Measurements from ENCODE around the gene ART1. TPM values are rescaled to one million over a fixed set of nuclear protein-coding genes. Genes with fewer than 3 reads are reported as not detected.

The ART1 gene
- total RNA-seq, 1 donor from 2014 or later, result 0.29 TPM

DNA sequence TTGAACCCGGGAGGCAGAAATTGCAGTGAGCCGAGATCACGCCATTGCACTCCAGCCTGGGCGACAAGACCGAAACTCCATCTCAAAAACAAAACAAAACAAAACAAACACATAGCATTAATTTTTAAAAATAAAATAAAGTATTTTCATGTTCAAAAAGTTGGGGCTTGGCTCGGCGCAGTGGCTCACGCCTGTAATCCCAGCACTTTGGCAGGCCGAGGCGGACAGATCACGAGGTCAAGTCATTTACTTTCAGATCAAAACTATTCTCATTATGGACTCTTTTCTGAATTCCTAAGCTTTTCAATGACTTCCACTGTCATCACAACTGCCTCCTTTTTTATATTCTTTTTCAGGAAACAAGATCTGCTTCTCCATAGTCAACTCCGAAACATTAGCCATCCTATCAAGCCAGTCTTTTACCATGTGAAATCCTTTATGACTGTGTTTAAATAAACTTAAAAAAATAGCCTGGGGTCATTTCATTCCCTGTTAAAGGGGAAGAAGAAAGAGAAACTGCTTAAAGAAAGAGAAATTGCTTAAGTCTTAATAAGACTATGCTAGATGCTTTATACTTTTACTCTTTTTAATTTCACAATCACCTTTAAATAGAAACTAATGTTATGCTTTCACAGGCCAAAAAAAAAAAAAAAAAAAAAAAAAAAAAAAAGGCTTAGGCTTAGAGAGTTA lies 39.3 kb downstream of the ART1 start:
- peaks cover 95% of the 10 kb centered on the region for H3K36me3 ChIP-seq
- H3K27me3 ChIP-seq, result no peaks in the 10 kb centered on the region
- intact Hi-C loops (cut with DNase I), result no loop called here
- no peak for ATAC-seq
- TF ChIP-seq, protein P1, sequence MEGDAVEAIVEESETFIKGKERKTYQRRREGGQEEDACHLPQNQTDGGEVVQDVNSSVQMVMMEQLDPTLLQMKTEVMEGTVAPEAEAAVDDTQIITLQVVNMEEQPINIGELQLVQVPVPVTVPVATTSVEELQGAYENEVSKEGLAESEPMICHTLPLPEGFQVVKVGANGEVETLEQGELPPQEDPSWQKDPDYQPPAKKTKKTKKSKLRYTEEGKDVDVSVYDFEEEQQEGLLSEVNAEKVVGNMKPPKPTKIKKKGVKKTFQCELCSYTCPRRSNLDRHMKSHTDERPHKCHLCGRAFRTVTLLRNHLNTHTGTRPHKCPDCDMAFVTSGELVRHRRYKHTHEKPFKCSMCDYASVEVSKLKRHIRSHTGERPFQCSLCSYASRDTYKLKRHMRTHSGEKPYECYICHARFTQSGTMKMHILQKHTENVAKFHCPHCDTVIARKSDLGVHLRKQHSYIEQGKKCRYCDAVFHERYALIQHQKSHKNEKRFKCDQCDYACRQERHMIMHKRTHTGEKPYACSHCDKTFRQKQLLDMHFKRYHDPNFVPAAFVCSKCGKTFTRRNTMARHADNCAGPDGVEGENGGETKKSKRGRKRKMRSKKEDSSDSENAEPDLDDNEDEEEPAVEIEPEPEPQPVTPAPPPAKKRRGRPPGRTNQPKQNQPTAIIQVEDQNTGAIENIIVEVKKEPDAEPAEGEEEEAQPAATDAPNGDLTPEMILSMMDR (IDR thresholded peaks at IDR 0.05), result no peak
- H3K27ac ChIP-seq, result no peak overlapping the region
- H3K4me3 ChIP-seq, result no peak overlapping the region
- DNase-seq, result no peak
- H3K4me1 ChIP-seq, result no peaks in the 10 kb centered on the region
- H3K9me3 ChIP-seq, result no peaks in the 10 kb centered on the region

DNA sequence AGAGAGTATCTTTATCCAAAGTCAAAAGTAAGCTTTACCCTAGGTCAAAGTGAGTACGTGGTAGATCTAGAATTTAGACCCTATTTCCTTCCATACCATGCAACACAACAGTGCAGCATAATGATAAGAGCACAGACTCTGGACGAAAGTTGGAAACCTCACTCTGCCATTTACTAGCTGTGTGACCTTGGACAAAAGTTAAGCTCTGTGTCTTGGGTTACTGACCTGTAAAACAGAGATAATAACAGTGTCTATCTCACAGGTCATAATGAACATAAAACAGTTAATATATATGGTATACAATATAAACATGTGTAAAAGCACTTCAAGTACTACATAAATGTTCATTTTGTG lies 39.9 kb downstream of the ART1 start:
- Histone ChIP-seq H3K9me3 (no peaks in the 10 kb centered on the region), H3K4me3 (no peak overlapping the region), H3K4me1 (no peaks in the 10 kb centered on the region), H3K27me3 (no peaks in the 10 kb centered on the region), H3K36me3 (peaks cover 94% of the 10 kb centered on the region), H3K27ac (no peak overlapping the region)
- ATAC-seq (no peak), DNase-seq (no peak)
- TF ChIP-seq, protein P1 (IDR thresholded peaks at IDR 0.05), result no peak
- intact Hi-C loops (cut with DNase I), result no loop called here

DNA sequence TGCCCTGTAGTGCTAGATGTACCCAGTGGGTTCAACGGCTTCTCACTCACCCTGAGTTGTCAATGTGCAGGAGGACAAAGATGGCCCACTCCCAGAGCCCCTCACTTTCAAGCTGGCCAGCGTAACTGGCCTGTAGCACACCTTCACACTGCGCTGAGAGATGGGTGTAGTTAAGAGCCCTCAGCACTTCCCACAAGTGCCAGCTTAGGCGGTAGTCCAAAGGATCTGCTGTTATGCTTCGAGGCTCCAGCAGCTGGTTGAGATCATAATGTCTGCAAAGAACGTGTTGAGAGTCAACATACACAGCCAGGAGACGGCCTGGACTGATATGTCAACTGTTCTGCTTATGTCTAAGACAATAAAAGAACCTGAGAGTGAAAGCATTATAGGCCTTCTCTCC lies 41.0 kb downstream of the ART1 start:
- Histone ChIP-seq H3K4me1 (no peaks in the 10 kb centered on the region), H3K9me3 (no peaks in the 10 kb centered on the region), H3K27ac (no peak overlapping the region), H3K27me3 (no peaks in the 10 kb centered on the region), H3K36me3 (peaks cover 94% of the 10 kb centered on the region), H3K4me3 (no peak overlapping the region)
- peak; percentile 93 for ATAC-seq
- TF ChIP-seq, protein P1 (IDR thresholded peaks at IDR 0.05), result no peak
- intact Hi-C loops (cut with DNase I), result no loop called here
- no peak for DNase-seq

DNA sequence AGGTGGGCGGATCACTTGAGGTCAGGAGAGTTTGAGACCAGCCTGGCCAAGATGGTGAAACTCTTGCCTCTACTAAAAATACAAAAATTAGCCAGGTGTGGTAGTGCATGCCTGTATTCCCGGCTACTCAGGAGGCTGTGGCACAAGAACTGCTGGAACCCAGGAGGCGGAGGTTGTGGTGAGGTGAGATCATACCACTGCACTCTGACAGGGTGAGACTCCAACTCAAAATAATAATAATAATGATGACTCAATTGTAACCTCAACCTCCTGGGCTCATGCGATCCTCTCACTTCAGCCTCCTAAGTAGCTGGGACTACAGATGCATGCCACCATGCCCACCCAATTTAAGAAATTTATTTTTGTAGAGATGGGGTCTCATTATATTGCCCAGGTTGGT lies 41.8 kb downstream of the ART1 start:
- peaks cover 94% of the 10 kb centered on the region for H3K36me3 ChIP-seq
- intact Hi-C loops (cut with DNase I), result no loop called here

DNA sequence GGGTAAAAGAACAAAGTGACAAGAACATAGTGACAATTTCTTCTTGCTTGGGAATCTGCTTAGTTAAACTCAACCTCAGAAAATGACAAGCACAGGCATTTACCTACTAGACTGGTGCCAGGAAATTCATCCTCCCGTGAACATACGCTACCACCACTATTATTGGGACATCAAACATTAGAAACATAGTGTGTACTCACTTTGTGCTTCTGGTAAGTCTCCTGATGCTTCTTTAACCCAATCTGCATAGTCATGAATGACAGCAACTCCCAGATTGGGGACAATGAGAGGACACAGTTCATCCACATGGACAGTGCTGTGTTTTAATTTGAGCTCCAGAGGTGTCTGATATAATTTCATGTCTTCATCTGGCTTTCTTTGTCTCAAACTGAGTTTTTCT lies 55.5 kb downstream of the ART1 start:
- TF ChIP-seq, protein P1 (IDR thresholded peaks at IDR 0.05), result no peak
- no peaks in the 10 kb centered on the region for H3K4me1 ChIP-seq
- ATAC-seq (no peak), DNase-seq (no peak)
- H3K27me3 ChIP-seq, result no peaks in the 10 kb centered on the region
- no peaks in the 10 kb centered on the region for H3K9me3 ChIP-seq
- H3K27ac ChIP-seq, result no peak overlapping the region
- intact Hi-C loops (cut with DNase I), result no loop called here
- no peak overlapping the region for H3K4me3 ChIP-seq
- H3K36me3 ChIP-seq, result peaks cover 90% of the 10 kb centered on the region

More for the DNA sequence above, 41.8 kb downstream of the ART1 start:
- Histone ChIP-seq H3K27me3 (no peaks in the 10 kb centered on the region), H3K4me3 (no peak overlapping the region), H3K4me1 (no peaks in the 10 kb centered on the region), H3K27ac (no peak overlapping the region), H3K9me3 (no peaks in the 10 kb centered on the region)
- ATAC-seq (no peak), DNase-seq (no peak)
- TF ChIP-seq, protein P1 (IDR thresholded peaks at IDR 0.05), result no peak

DNA sequence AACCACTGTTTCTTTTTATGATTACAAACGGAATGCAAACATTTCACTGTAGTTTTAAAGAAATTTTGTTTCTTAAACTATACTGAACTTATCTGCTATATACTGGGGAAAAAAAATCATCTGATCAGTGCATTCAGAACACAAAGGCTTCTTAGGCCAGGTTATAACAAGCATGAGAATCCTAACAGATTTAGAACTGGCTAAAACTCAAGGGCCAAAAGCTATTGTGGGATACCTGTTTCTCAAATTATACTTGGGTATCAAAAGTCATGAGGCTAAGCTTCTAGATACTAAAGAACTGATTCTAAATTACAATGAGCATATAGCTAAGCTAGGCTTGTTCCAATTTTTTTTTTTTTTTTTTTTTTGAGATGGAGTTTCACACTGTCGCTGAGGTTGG lies 56.0 kb downstream of the ART1 start:
- Histone ChIP-seq H3K9me3 (no peaks in the 10 kb centered on the region), H3K4me3 (no peak overlapping the region), H3K27me3 (no peaks in the 10 kb centered on the region), H3K4me1 (no peaks in the 10 kb centered on the region), H3K36me3 (peaks cover 90% of the 10 kb centered on the region), H3K27ac (no peak overlapping the region)
- intact Hi-C loops (cut with DNase I), result no loop called here
- ATAC-seq (no peak), DNase-seq (no peak)
- TF ChIP-seq, protein P1 (IDR thresholded peaks at IDR 0.05), result no peak

Data from upper lobe of right lung (tissue), 1 donor.